Liver (tissue), 3 donors: ENCODE measurements around the gene PDE12.

Source experiments
- CTCF ChIP-seq: fragments of 150-350 bp; IDR thresholded peaks from 2 replicates; pipeline ENCODE4 v1.5.1; 2017; ENCODE audit warnings: improper control_type of control experiment, low read depth, low read length; ENCODE audit not compliant: missing input control
- FOXA1 ChIP-seq: IDR thresholded peaks from 2 replicates; pipeline ENCODE4 v1.6.1; 2016; ENCODE audit warnings: antibody characterized with exemption
- GABPA ChIP-seq, 2 donors: IDR thresholded peaks in 1 of 2; conservative IDR thresholded peaks in 1 of 2; 2 replicates each; pipeline ENCODE4 v1.6.1; 2016; ENCODE audit warnings: antibody characterized with exemption in 2 of 2, mild to moderate bottlenecking in 1 of 2, moderate library complexity in 1 of 2
- HNF4G ChIP-seq: IDR thresholded peaks from 2 replicates; pipeline ENCODE4 v1.6.1; 2016; ENCODE audit warnings: antibody characterized with exemption
- JUND ChIP-seq, 2 donors: IDR thresholded peaks; 2 replicates each; pipeline ENCODE4 v1.6.1; 2016; ENCODE audit warnings: antibody characterized with exemption in 2 of 2
- MAX ChIP-seq: IDR thresholded peaks from 2 replicates; pipeline ENCODE4 v1.6.1; 2016; ENCODE audit warnings: antibody characterized with exemption
- RAD21 ChIP-seq, 2 donors: IDR thresholded peaks; 2 replicates each; pipeline ENCODE4 v1.6.1; 2016; ENCODE audit warnings: antibody characterized with exemption in 2 of 2, mild to moderate bottlenecking in 2 of 2
- REST ChIP-seq: IDR thresholded peaks from 2 replicates; pipeline ENCODE4 v1.6.1; 2016; ENCODE audit warnings: antibody characterized with exemption, mild to moderate bottlenecking
- RXRA ChIP-seq, 2 donors: IDR thresholded peaks; 2 replicates each; pipeline ENCODE4 v1.6.1; 2017 to 2018; ENCODE audit warnings: antibody characterized with exemption in 2 of 2, mild to moderate bottlenecking in 1 of 2
- SP1 ChIP-seq: IDR thresholded peaks from 2 replicates; pipeline ENCODE4 v1.6.1; 2018; ENCODE audit warnings: antibody characterized with exemption, mild to moderate bottlenecking
- TAF1 ChIP-seq: conservative IDR thresholded peaks from 2 replicates; pipeline ENCODE4 v1.6.1; 2016; ENCODE audit warnings: antibody characterized with exemption, mild to moderate bottlenecking
- YY1 ChIP-seq: IDR thresholded peaks from 2 replicates; pipeline ENCODE4 v1.6.1; 2016; ENCODE audit warnings: antibody characterized with exemption, mild to moderate bottlenecking
- TF ChIP-seq, protein P1 (sequence below): IDR thresholded peaks from 2 replicates; pipeline ENCODE4 v1.6.1; 2016; ENCODE audit warnings: antibody characterized with exemption
- TF ChIP-seq, protein P2 (sequence below): IDR thresholded peaks from 2 replicates; pipeline ENCODE4 v1.6.1; 2016; ENCODE audit warnings: antibody characterized with exemption
- donor health status: healthy.
- donor health status: healthy.

GRCh38 chr3:57594576-57594975 lies 38.5 kb downstream of the PDE12 start:
- TF ChIP-seq CTCF = no peak
- TF ChIP-seq RAD21 (IDR thresholded peaks at IDR 0.05) = no peak
- TF ChIP-seq RXRA (IDR thresholded peaks at IDR 0.05) = no peak
- TF ChIP-seq MAX = no peak
- no peak for TF ChIP-seq REST
- no peak for TF ChIP-seq GABPA (IDR thresholded peaks at IDR 0.05 in 1 of 2, conservative IDR thresholded peaks at IDR 0.05 in 1 of 2)
- no peak for TF ChIP-seq YY1
- TF ChIP-seq, protein P1, sequence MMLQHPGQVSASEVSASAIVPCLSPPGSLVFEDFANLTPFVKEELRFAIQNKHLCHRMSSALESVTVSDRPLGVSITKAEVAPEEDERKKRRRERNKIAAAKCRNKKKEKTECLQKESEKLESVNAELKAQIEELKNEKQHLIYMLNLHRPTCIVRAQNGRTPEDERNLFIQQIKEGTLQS = no peak
- TF ChIP-seq, protein P2, sequence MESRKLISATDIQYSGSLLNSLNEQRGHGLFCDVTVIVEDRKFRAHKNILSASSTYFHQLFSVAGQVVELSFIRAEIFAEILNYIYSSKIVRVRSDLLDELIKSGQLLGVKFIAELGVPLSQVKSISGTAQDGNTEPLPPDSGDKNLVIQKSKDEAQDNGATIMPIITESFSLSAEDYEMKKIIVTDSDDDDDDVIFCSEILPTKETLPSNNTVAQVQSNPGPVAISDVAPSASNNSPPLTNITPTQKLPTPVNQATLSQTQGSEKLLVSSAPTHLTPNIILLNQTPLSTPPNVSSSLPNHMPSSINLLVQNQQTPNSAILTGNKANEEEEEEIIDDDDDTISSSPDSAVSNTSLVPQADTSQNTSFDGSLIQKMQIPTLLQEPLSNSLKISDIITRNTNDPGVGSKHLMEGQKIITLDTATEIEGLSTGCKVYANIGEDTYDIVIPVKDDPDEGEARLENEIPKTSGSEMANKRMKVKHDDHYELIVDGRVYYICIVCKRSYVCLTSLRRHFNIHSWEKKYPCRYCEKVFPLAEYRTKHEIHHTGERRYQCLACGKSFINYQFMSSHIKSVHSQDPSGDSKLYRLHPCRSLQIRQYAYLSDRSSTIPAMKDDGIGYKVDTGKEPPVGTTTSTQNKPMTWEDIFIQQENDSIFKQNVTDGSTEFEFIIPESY = no peak
- no peak for TF ChIP-seq JUND (IDR thresholded peaks at IDR 0.05)
- TF ChIP-seq HNF4G = no peak
- no peak for TF ChIP-seq SP1
- TF ChIP-seq TAF1 = no peak
- TF ChIP-seq FOXA1 = no peak
